Vagina (tissue), 2 donors: ENCODE data around the gene JPH2.

Source experiments
- POLR2AphosphoS5 ChIP-seq, 2 donors: sonication (generic); formaldehyde crosslinking; IDR thresholded peaks; one replicate each; pipeline ENCODE4 v1.9.0; 2017; ENCODE audit warnings: antibody characterized with exemption in 2 of 2, mild to moderate bottlenecking in 2 of 2, low read depth in 1 of 2; ENCODE audit not compliant: insufficient read depth in 1 of 2
- TF ChIP-seq, protein P1 (sequence below), 3 experiments: fragments of 450-650 bp in 2 of 3; fragments of 200-600 bp in 1 of 3; sonication (generic) in 1 of 3; IDR thresholded peaks; one replicate each; pipeline ENCODE4 v1.5.1; 2017 to 2019; ENCODE audit warnings: antibody characterized with exemption in 3 of 3, mild to moderate bottlenecking in 2 of 3, moderate library complexity in 2 of 3

GRCh38 chr20:44138867-44139266, 48.1 kb downstream of the JPH2 start:
- TF ChIP-seq, protein P1, sequence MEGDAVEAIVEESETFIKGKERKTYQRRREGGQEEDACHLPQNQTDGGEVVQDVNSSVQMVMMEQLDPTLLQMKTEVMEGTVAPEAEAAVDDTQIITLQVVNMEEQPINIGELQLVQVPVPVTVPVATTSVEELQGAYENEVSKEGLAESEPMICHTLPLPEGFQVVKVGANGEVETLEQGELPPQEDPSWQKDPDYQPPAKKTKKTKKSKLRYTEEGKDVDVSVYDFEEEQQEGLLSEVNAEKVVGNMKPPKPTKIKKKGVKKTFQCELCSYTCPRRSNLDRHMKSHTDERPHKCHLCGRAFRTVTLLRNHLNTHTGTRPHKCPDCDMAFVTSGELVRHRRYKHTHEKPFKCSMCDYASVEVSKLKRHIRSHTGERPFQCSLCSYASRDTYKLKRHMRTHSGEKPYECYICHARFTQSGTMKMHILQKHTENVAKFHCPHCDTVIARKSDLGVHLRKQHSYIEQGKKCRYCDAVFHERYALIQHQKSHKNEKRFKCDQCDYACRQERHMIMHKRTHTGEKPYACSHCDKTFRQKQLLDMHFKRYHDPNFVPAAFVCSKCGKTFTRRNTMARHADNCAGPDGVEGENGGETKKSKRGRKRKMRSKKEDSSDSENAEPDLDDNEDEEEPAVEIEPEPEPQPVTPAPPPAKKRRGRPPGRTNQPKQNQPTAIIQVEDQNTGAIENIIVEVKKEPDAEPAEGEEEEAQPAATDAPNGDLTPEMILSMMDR (IDR thresholded peaks at IDR 0.05): no peak
- no peak for TF ChIP-seq POLR2AphosphoS5 (IDR thresholded peaks at IDR 0.05; ENCODE audit: insufficient read depth in 1 of 2, low read depth in 1 of 2)
